ENCODE results near the gene CYTL1.
A peak's percentile ranks its signal among the peaks of the same experiment; 100 is the strongest.

CYTL1 gene

DNA sequence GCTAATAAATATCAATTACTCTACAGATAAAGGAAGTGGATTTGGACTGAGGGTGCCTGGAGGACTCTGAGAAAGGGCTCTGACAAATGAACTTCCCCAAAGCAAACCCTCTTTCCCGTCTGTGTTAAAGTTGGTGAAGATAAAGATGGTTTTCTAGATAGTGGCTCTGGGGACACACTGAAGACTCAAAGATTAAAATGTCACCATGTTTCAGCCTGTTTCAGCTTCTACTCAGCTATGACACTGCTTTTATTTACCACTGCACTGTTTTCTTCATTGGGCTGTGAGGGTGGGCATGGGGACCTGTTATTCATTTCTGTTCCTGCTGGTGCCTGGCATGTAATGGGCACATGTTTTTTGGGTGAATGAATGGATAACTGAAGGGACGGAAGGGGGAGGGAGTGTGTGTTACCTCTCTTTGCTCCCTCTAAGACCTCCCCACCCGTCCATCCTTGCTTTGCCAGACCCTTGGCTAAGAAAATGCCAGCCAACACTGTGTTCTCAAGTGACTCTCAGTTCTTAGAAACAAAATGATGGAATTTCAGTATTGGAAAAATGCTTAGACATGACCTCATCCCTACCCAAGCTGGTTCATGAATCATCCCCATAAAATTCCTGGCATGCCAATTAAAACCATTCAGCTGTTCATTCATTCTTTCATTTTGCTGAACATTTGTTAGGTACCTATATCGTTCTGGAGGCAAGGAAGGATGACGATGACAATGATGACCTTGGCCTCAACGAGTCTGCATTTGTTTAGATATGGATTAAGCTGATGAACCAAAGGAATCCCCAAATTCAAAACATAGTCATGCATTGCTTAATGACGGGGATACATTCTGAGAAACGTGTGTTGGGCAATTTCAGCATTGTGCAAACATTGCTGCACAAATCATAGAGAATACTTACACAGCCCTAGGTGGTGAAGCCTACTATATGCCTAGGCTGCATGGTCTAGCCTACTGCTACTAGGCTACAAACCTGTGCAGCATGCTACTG lies 18.6 kb upstream of the CYTL1 start:
- Histone ChIP-seq H2BK5ac (ENCODE audit: low read length) (peak overlapping the region; percentile 12), H3K27me3 (ENCODE audit: insufficient read depth, low read length, poor library complexity) (no peaks in the 10 kb centered on the region), H3K79me2 (ENCODE audit: control insufficient read depth, insufficient read depth, low read length) (no peaks in the 10 kb centered on the region), H3K4ac (ENCODE audit: low read depth, low read length) (no peak overlapping the region), H4K8ac (ENCODE audit: low read depth, low read length) (no peak overlapping the region), H3K4me3 (ENCODE audit: low read length) (no peak overlapping the region), H3K56ac (ENCODE audit: low read length) (no peak overlapping the region), H4K5ac (ENCODE audit: low read length) (no peak overlapping the region), H3K18ac (ENCODE audit: low read length) (no peak overlapping the region), H3K79me1 (ENCODE audit: low read length) (no peaks in the 10 kb centered on the region), H3K27ac (ENCODE audit: low read depth, low read length) (no peak overlapping the region), H3K4me1 (ENCODE audit: control insufficient read depth, low read depth, low read length) (peaks cover 9% of the 10 kb centered on the region), H2AK5ac (ENCODE audit: low read length) (no peak overlapping the region), H3K4me2 (ENCODE audit: low read length) (no peak overlapping the region), H2BK120ac (ENCODE audit: low read depth, low read length) (no peak overlapping the region), H3K23ac (ENCODE audit: low read length) (no peak overlapping the region), H2BK15ac (replicated peaks; ENCODE audit: low read depth) (no peak overlapping the region), H3K36me3 (ENCODE audit: control insufficient read depth, insufficient read depth, low read length) (no peaks in the 10 kb centered on the region), H3K9ac (ENCODE audit: low read length) (no peak overlapping the region)
- WGBS (ENCODE audit: extremely low coverage, insufficient coverage, low lambda C conversion rate): no CpG with 5 or more reads among the region's 8 CpGs
- peak; percentile 64 for DNase-seq

- no peaks in the 10 kb centered on the region for H3K79me2 ChIP-seq (ENCODE audit: control insufficient read depth, insufficient read depth, low read length)
- H3K79me1 ChIP-seq (ENCODE audit: low read length): no peaks in the 10 kb centered on the region
- no peak overlapping the region for H3K23ac ChIP-seq (ENCODE audit: low read length)
- no peak overlapping the region for H3K4me2 ChIP-seq (ENCODE audit: low read length)
- H4K8ac ChIP-seq (ENCODE audit: low read depth, low read length): no peak overlapping the region
- H2AK5ac ChIP-seq (ENCODE audit: low read length): no peak overlapping the region
- H3K4ac ChIP-seq (ENCODE audit: low read depth, low read length): peak overlapping the region; percentile 37
- no peak overlapping the region for H3K27ac ChIP-seq (ENCODE audit: low read depth, low read length)
- H3K4me1 ChIP-seq (ENCODE audit: control insufficient read depth, low read depth, low read length): peaks cover 9% of the 10 kb centered on the region
- H3K9ac ChIP-seq (ENCODE audit: low read length): no peak overlapping the region
- H2BK120ac ChIP-seq (ENCODE audit: low read depth, low read length): no peak overlapping the region
- no peaks in the 10 kb centered on the region for H3K36me3 ChIP-seq (ENCODE audit: control insufficient read depth, insufficient read depth, low read length)
- H3K18ac ChIP-seq (ENCODE audit: low read length): peak overlapping the region; percentile 1
- H3K4me3 ChIP-seq (ENCODE audit: low read length): no peak overlapping the region
- H3K56ac ChIP-seq (ENCODE audit: low read length): no peak overlapping the region
- H3K27me3 ChIP-seq (ENCODE audit: insufficient read depth, low read length, poor library complexity): no peaks in the 10 kb centered on the region
- no peak overlapping the region for H2BK5ac ChIP-seq (ENCODE audit: low read length)
- H2BK15ac ChIP-seq (replicated peaks; ENCODE audit: low read depth): no peak overlapping the region
- WGBS (ENCODE audit: extremely low coverage, insufficient coverage, low lambda C conversion rate): no CpG with 5 or more reads among the region's 5 CpGs
- peak; percentile 37 for DNase-seq
- no peak overlapping the region for H4K5ac ChIP-seq (ENCODE audit: low read length)
Observed at GRCh38 chr4:5036239-5036638, 17.0 kb upstream of the CYTL1 start.

DNA sequence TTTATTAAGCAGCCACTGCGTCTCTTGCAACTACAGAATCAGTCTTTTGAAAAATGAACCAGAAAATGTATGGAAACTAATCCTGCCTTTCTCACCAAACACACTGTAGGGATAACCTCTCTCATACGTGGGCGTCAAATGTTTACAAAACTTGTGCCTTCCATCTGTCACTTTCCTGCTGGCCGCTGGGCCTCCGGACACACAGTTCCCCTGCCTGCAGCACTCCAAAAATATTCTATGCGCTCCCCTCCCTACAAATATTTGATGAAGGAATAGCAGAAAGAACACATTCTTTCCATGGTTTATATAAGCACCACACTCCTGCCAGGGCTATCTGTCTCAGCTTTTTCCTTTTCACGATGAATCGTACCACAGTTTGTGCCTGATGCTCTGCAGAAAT lies 14.9 kb upstream of the CYTL1 start:
- H3K79me1 ChIP-seq (ENCODE audit: low read length): no peaks in the 10 kb centered on the region
- H3K4me1 ChIP-seq (ENCODE audit: control insufficient read depth, low read depth, low read length): peaks cover 9% of the 10 kb centered on the region
- no peak overlapping the region for H2BK120ac ChIP-seq (ENCODE audit: low read depth, low read length)
- H3K4ac ChIP-seq (ENCODE audit: low read depth, low read length): no peak overlapping the region
- no peak overlapping the region for H3K4me2 ChIP-seq (ENCODE audit: low read length)
- H3K36me3 ChIP-seq (ENCODE audit: control insufficient read depth, insufficient read depth, low read length): no peaks in the 10 kb centered on the region
- no peak overlapping the region for H3K4me3 ChIP-seq (ENCODE audit: low read length)
- WGBS (ENCODE audit: extremely low coverage, insufficient coverage, low lambda C conversion rate): no CpG with 5 or more reads among the region's 8 CpGs
- no peak overlapping the region for H4K5ac ChIP-seq (ENCODE audit: low read length)
- no peak overlapping the region for H3K27ac ChIP-seq (ENCODE audit: low read depth, low read length)
- no peak overlapping the region for H4K8ac ChIP-seq (ENCODE audit: low read depth, low read length)
- H3K27me3 ChIP-seq (ENCODE audit: insufficient read depth, low read length, poor library complexity): no peaks in the 10 kb centered on the region
- DNase-seq: no peak
- no peak overlapping the region for H2BK15ac ChIP-seq (replicated peaks; ENCODE audit: low read depth)
- H3K9ac ChIP-seq (ENCODE audit: low read length): no peak overlapping the region
- no peak overlapping the region for H2AK5ac ChIP-seq (ENCODE audit: low read length)
- no peak overlapping the region for H3K56ac ChIP-seq (ENCODE audit: low read length)
- no peak overlapping the region for H2BK5ac ChIP-seq (ENCODE audit: low read length)
- no peak overlapping the region for H3K23ac ChIP-seq (ENCODE audit: low read length)
- H3K18ac ChIP-seq (ENCODE audit: low read length): no peak overlapping the region
- H3K79me2 ChIP-seq (ENCODE audit: control insufficient read depth, insufficient read depth, low read length): no peaks in the 10 kb centered on the region

DNA sequence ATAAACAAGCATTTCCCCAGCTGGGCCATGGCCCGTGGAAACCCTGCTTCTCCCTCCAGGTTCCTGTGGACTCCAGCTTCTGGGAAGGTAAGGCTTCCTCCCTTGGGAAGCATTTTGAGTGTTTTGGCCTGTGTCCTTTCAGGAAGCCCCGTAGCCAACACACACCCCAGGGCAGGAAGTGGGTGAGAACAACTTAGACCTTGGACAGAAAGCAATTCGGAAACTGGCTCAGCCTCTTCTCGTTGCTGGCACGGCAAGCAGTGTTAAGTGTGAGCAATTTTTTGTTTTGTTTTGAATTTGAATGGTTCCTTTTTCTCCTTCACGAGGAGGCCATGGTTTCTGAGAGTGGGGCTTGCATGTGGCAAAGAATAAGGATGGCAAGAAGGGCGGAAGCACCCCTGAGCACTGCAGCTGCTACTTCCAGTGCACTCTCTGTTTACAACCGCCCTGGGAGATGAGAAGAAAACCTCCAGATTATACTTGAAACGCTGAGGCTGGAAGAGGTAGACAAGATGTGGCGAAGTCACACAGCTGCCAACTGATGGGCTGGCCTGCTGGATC lies 14.1 kb upstream of the CYTL1 start:
- no peak overlapping the region for H4K5ac ChIP-seq (ENCODE audit: low read length)
- H3K4me3 ChIP-seq (ENCODE audit: low read length): no peak overlapping the region
- H3K4ac ChIP-seq (ENCODE audit: low read depth, low read length): no peak overlapping the region
- H3K79me1 ChIP-seq (ENCODE audit: low read length): no peaks in the 10 kb centered on the region
- H3K56ac ChIP-seq (ENCODE audit: low read length): no peak overlapping the region
- H2BK120ac ChIP-seq (ENCODE audit: low read depth, low read length): no peak overlapping the region
- H2BK5ac ChIP-seq (ENCODE audit: low read length): no peak overlapping the region
- no peak overlapping the region for H2BK15ac ChIP-seq (replicated peaks; ENCODE audit: low read depth)
- no peaks in the 10 kb centered on the region for H3K36me3 ChIP-seq (ENCODE audit: control insufficient read depth, insufficient read depth, low read length)
- no peak overlapping the region for H3K18ac ChIP-seq (ENCODE audit: low read length)
- H3K4me2 ChIP-seq (ENCODE audit: low read length): no peak overlapping the region
- H3K4me1 ChIP-seq (ENCODE audit: control insufficient read depth, low read depth, low read length): peaks cover 9% of the 10 kb centered on the region
- no peak overlapping the region for H2AK5ac ChIP-seq (ENCODE audit: low read length)
- no CpG with 5 or more reads among the region's 10 CpGs for WGBS (ENCODE audit: extremely low coverage, insufficient coverage, low lambda C conversion rate)
- no peaks in the 10 kb centered on the region for H3K27me3 ChIP-seq (ENCODE audit: insufficient read depth, low read length, poor library complexity)
- H4K8ac ChIP-seq (ENCODE audit: low read depth, low read length): no peak overlapping the region
- H3K79me2 ChIP-seq (ENCODE audit: control insufficient read depth, insufficient read depth, low read length): no peaks in the 10 kb centered on the region
- no peak for DNase-seq
- H3K23ac ChIP-seq (ENCODE audit: low read length): no peak overlapping the region
- H3K27ac ChIP-seq (ENCODE audit: low read depth, low read length): no peak overlapping the region
- H3K9ac ChIP-seq (ENCODE audit: low read length): no peak overlapping the region

DNA sequence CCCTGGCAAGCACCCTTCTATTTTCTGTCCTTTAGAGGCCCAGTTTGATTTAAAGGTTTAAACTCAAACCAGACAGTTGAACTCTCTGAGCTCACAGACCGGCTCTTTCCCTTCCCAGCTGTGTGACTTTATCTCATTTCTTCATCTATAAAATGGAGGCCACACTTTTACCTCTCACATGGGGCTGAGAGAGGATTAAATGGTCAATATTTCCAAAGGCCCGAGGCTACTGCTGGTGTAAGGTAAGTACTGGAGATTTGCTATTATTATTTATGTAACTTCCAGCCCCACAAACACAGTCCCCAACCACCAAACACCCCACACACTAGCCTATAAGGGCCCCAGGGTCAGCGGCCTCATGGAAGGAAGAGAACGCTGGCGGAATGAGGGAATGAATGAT lies 13.6 kb upstream of the CYTL1 start:
- no peak overlapping the region for H4K5ac ChIP-seq (ENCODE audit: low read length)
- no peak overlapping the region for H3K9ac ChIP-seq (ENCODE audit: low read length)
- WGBS (ENCODE audit: extremely low coverage, insufficient coverage, low lambda C conversion rate): no CpG with 5 or more reads among the region's 5 CpGs
- H3K4me3 ChIP-seq (ENCODE audit: low read length): no peak overlapping the region
- no peak overlapping the region for H3K4ac ChIP-seq (ENCODE audit: low read depth, low read length)
- H3K4me2 ChIP-seq (ENCODE audit: low read length): no peak overlapping the region
- H2BK5ac ChIP-seq (ENCODE audit: low read length): no peak overlapping the region
- no peak overlapping the region for H2AK5ac ChIP-seq (ENCODE audit: low read length)
- no peak overlapping the region for H2BK15ac ChIP-seq (replicated peaks; ENCODE audit: low read depth)
- H3K27me3 ChIP-seq (ENCODE audit: insufficient read depth, low read length, poor library complexity): no peaks in the 10 kb centered on the region
- no peak overlapping the region for H3K23ac ChIP-seq (ENCODE audit: low read length)
- no peaks in the 10 kb centered on the region for H3K36me3 ChIP-seq (ENCODE audit: control insufficient read depth, insufficient read depth, low read length)
- no peak overlapping the region for H3K18ac ChIP-seq (ENCODE audit: low read length)
- no peak overlapping the region for H3K27ac ChIP-seq (ENCODE audit: low read depth, low read length)
- no peak overlapping the region for H2BK120ac ChIP-seq (ENCODE audit: low read depth, low read length)
- H3K4me1 ChIP-seq (ENCODE audit: control insufficient read depth, low read depth, low read length): peaks cover 9% of the 10 kb centered on the region
- H4K8ac ChIP-seq (ENCODE audit: low read depth, low read length): no peak overlapping the region
- no peaks in the 10 kb centered on the region for H3K79me2 ChIP-seq (ENCODE audit: control insufficient read depth, insufficient read depth, low read length)
- no peak overlapping the region for H3K56ac ChIP-seq (ENCODE audit: low read length)
- H3K79me1 ChIP-seq (ENCODE audit: low read length): no peaks in the 10 kb centered on the region
- DNase-seq: no peak
